ENCODE results near the gene CADM4.
"Not testable (repeated sequence)": the region's sequence is repeated elsewhere in the genome, so short reads cannot be mapped to it uniquely, and the experiment has no call there.

Gene CADM4

GRCh38 chr19:43618921-43619261, 20.8 kb downstream of the CADM4 start:
- DNase-seq (no peak), ATAC-seq (replicated peaks) (peak; percentile 64 to 66)
- Mint-ChIP-seq H3K27ac (peak overlapping the region; percentile 99), H3K4me1 (peaks cover 12 to 26% of the 10 kb centered on the region in 2 donors), H3K9me3 (no peaks in the 10 kb centered on the region), H3K27me3 (no peaks in the 10 kb centered on the region), H3K4me3 (peak overlapping the region; percentile 94 to 97), H3K36me3 (peaks cover 5 to 6% of the 10 kb centered on the region in 2 donors)

GRCh38 chr19:43616954-43617353, 22.7 kb downstream of the CADM4 start:
- no peak overlapping the region for H3K27ac Mint-ChIP-seq

GRCh38 chr19:43616306-43616705, 23.3 kb downstream of the CADM4 start:
- H3K36me3 Mint-ChIP-seq = peaks cover 22 to 28% of the 10 kb centered on the region in 2 donors
- H3K27ac Mint-ChIP-seq = no peak overlapping the region
- no peak for DNase-seq
- no peaks in the 10 kb centered on the region for H3K9me3 Mint-ChIP-seq
- H3K4me1 Mint-ChIP-seq = peaks cover 22% of the 10 kb centered on the region in 2 donors
- ATAC-seq (replicated peaks) = no peak
- no peaks in the 10 kb centered on the region for H3K27me3 Mint-ChIP-seq
- no peak overlapping the region for H3K4me3 Mint-ChIP-seq

More at GRCh38 chr19:43616954-43617353, 22.7 kb downstream of the CADM4 start:
- Mint-ChIP-seq H3K9me3 (no peaks in the 10 kb centered on the region), H3K4me1 (peaks cover 17 to 22% of the 10 kb centered on the region in 2 donors), H3K4me3 (no peak overlapping the region), H3K27me3 (no peaks in the 10 kb centered on the region), H3K36me3 (peaks cover 17 to 23% of the 10 kb centered on the region in 2 donors)
- no peak for ATAC-seq (replicated peaks)
- no peak for DNase-seq

GRCh38 chr19:43612374-43612773, 27.3 kb downstream of the CADM4 start:
- no peak for DNase-seq
- no peak for ATAC-seq (replicated peaks)
- H3K27ac Mint-ChIP-seq = no peak overlapping the region
- no peaks in the 10 kb centered on the region for H3K27me3 Mint-ChIP-seq
- peaks cover 15 to 21% of the 10 kb centered on the region in 2 donors for H3K4me1 Mint-ChIP-seq
- H3K9me3 Mint-ChIP-seq = no peaks in the 10 kb centered on the region
- no peak overlapping the region for H3K4me3 Mint-ChIP-seq
- peaks cover 26 to 42% of the 10 kb centered on the region in 2 donors for H3K36me3 Mint-ChIP-seq

GRCh38 chr19:43611788-43612187, 27.9 kb downstream of the CADM4 start, which contains the start of gene SRRM5:
SRRM5 (plus strand) TSS chr19:43612088; CDS start chr19:43612122, 34 bp downstream.
- Mint-ChIP-seq H3K4me1 (peaks cover 21 to 25% of the 10 kb centered on the region in 2 donors), H3K9me3 (no peaks in the 10 kb centered on the region), H3K36me3 (peaks cover 30 to 47% of the 10 kb centered on the region in 2 donors), H3K27me3 (no peaks in the 10 kb centered on the region), H3K4me3 (no peak within 1 kb of the TSS), H3K27ac (peak within 1 kb of the TSS; percentile 70)
- no peak for ATAC-seq (replicated peaks)
- no peak for DNase-seq

- DNase-seq = no peak
- H3K36me3 Mint-ChIP-seq = peaks cover 30 to 55% of the 10 kb centered on the region in 2 donors
Observed at GRCh38 chr19:43610493-43610892, 29.2 kb downstream of the CADM4 start.

GRCh38 chr19:43609872-43610271, 29.8 kb downstream of the CADM4 start:
- DNase-seq = no peak
- Mint-ChIP-seq H3K27me3 (no peaks in the 10 kb centered on the region), H3K36me3 (peaks cover 30 to 56% of the 10 kb centered on the region in 2 donors)

More at GRCh38 chr19:43610493-43610892, 29.2 kb downstream of the CADM4 start:
- ATAC-seq (replicated peaks) = no peak
- no peak overlapping the region for H3K27ac Mint-ChIP-seq
- no peaks in the 10 kb centered on the region for H3K27me3 Mint-ChIP-seq
- peaks cover 22 to 28% of the 10 kb centered on the region in 2 donors for H3K4me1 Mint-ChIP-seq
- H3K9me3 Mint-ChIP-seq = no peaks in the 10 kb centered on the region
- no peak overlapping the region for H3K4me3 Mint-ChIP-seq

GRCh38 chr19:43607238-43608205, 32.1 kb downstream of the CADM4 start:
- H3K27ac Mint-ChIP-seq = peak overlapping the region; percentile 51

More at GRCh38 chr19:43609872-43610271, 29.8 kb downstream of the CADM4 start:
- no peaks in the 10 kb centered on the region for H3K9me3 Mint-ChIP-seq
- ATAC-seq (replicated peaks) = no peak
- no peak overlapping the region for H3K27ac Mint-ChIP-seq
- no peak overlapping the region for H3K4me3 Mint-ChIP-seq
- H3K4me1 Mint-ChIP-seq = peaks cover 26 to 27% of the 10 kb centered on the region in 2 donors

GRCh38 chr19:43606569-43607229, 33.0 kb downstream of the CADM4 start:
- peak overlapping the region; percentile 4 for H3K27ac Mint-ChIP-seq
- no peaks in the 10 kb centered on the region for H3K9me3 Mint-ChIP-seq
- DNase-seq (no peak), ATAC-seq (replicated peaks) (no peak)
- H3K4me1 Mint-ChIP-seq = peaks cover 20 to 33% of the 10 kb centered on the region in 2 donors
- no peaks in the 10 kb centered on the region for H3K27me3 Mint-ChIP-seq
- H3K4me3 Mint-ChIP-seq = no peak overlapping the region
- peaks cover 15 to 35% of the 10 kb centered on the region in 2 donors for H3K36me3 Mint-ChIP-seq

More at GRCh38 chr19:43607238-43608205, 32.1 kb downstream of the CADM4 start:
- H3K36me3 Mint-ChIP-seq = peaks cover 21 to 42% of the 10 kb centered on the region in 2 donors
- no peaks in the 10 kb centered on the region for H3K27me3 Mint-ChIP-seq
- peak overlapping the region; percentile 5 to 41 for H3K4me3 Mint-ChIP-seq
- peaks cover 24 to 33% of the 10 kb centered on the region in 2 donors for H3K4me1 Mint-ChIP-seq
- ATAC-seq (replicated peaks) (no peak), DNase-seq (no peak)
- H3K9me3 Mint-ChIP-seq = no peaks in the 10 kb centered on the region

DNA sequence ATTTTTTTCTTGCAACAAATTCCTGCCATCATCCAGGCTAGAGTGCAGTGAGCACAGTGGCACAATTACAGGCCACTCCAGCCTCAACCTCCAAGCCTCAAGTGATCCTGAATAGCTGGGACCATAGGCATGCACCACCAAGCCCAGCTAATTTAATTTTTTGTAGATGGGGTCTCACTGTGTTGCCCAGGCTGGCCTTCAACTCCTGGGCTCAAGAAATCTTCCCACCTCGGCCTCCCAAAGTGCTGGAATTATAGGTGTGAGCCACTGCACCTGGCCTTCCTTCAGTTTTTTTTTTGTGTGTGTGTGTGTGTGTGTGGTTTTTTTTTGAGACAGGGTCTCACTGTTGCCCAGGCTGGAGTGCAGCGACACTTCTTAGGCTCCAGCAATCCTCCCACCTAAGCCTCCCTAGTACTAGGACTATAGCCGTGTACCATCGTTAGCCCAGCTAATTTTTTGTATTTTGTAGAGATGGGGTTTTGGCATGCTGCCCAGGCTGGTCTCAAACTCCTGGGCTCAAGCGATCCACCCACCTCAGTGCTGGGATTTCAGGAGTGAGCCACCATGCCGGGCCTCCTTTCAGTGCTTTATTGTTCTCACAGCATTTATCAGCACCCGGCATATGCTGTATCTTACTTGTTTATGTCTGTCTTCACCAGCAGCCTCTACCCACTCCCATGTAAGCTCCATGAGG, 33.6 kb downstream of the CADM4 start:
- peaks cover 18 to 32% of the 10 kb centered on the region in 2 donors for H3K4me1 Mint-ChIP-seq

GRCh38 chr19:43600326-43600725, 39.3 kb downstream of the CADM4 start:
- peaks cover 24 to 55% of the 10 kb centered on the region in 2 donors for H3K4me1 Mint-ChIP-seq
- ATAC-seq (replicated peaks); H3K27ac Mint-ChIP-seq; H3K9me3 Mint-ChIP-seq; H3K27me3 Mint-ChIP-seq; H3K4me3 Mint-ChIP-seq; DNase-seq: not testable (repeated sequence)
- peaks cover 11 to 35% of the 10 kb centered on the region in 2 donors for H3K36me3 Mint-ChIP-seq

More for the DNA sequence above, 33.6 kb downstream of the CADM4 start:
- DNase-seq (no peak), ATAC-seq (replicated peaks) (no peak)
- H3K27me3 Mint-ChIP-seq = no peaks in the 10 kb centered on the region
- H3K27ac Mint-ChIP-seq = peak overlapping the region; percentile 37
- H3K36me3 Mint-ChIP-seq = peaks cover 12 to 36% of the 10 kb centered on the region in 2 donors
- no peaks in the 10 kb centered on the region for H3K9me3 Mint-ChIP-seq
- no peak overlapping the region for H3K4me3 Mint-ChIP-seq

- ATAC-seq (replicated peaks) = no peak
- Mint-ChIP-seq H3K4me1 (peaks cover 24 to 52% of the 10 kb centered on the region in 2 donors), H3K27ac (no peak overlapping the region), H3K9me3 (no peaks in the 10 kb centered on the region), H3K36me3 (peaks cover 11 to 35% of the 10 kb centered on the region in 2 donors), H3K4me3 (no peak overlapping the region), H3K27me3 (no peaks in the 10 kb centered on the region)
- DNase-seq = no peak
Observed at GRCh38 chr19:43599635-43600295, 39.9 kb downstream of the CADM4 start.

GRCh38 chr19:43598445-43599240, 41.0 kb downstream of the CADM4 start:
- no peak for DNase-seq

More at GRCh38 chr19:43598445-43599240, 41.0 kb downstream of the CADM4 start:
- Mint-ChIP-seq H3K4me3 (no peak overlapping the region), H3K27ac (peak overlapping the region; percentile 5), H3K4me1 (peaks cover 24 to 46% of the 10 kb centered on the region in 2 donors), H3K36me3 (peaks cover 15 to 34% of the 10 kb centered on the region in 2 donors), H3K9me3 (no peaks in the 10 kb centered on the region), H3K27me3 (no peaks in the 10 kb centered on the region)
- no peak for ATAC-seq (replicated peaks)

Data from stimulated activated naive B cell treated with anti-CD40 and anti-IgM and Interleukin-4, amounts not matched to agents 10 μg/mL and 1 μg/mL and 100 μg/mL, for 72 hours (primary cell).